Duodenal mucosa (tissue), 2 donors: Measurements from ENCODE around the gene PGAP3.

ENCODE experiments used
- H3K27ac ChIP-seq: one replicate; pipeline ENCODE4 v1.7.0; 2013; ENCODE audit warnings: low read depth, low read length
- H3K27me3 ChIP-seq, 2 donors: one replicate each; pipeline ENCODE4 v1.7.0; 2013; ENCODE audit warnings: low read length in 2 of 2, control low read depth in 1 of 2; ENCODE audit not compliant: insufficient read depth in 2 of 2, control insufficient read depth in 1 of 2
- H3K36me3 ChIP-seq, 2 donors: one replicate each; pipeline ENCODE4 v1.7.0; 2013; ENCODE audit warnings: low read length in 2 of 2, control low read depth in 1 of 2; ENCODE audit not compliant: insufficient read depth in 2 of 2, control insufficient read depth in 1 of 2
- H3K4me1 ChIP-seq, 2 donors: one replicate each; pipeline ENCODE4 v1.7.0; 2013; ENCODE audit warnings: low read length in 2 of 2, control low read depth in 1 of 2; ENCODE audit not compliant: insufficient read depth in 2 of 2, control insufficient read depth in 1 of 2
- H3K4me3 ChIP-seq, 2 donors: one replicate each; pipeline ENCODE4 v1.7.0; 2013; ENCODE audit warnings: low read length in 2 of 2, low read depth in 1 of 2
- H3K9ac ChIP-seq, 2 donors: one replicate each; pipeline ENCODE4 v1.7.0; 2013; ENCODE audit warnings: low read length in 2 of 2, low read depth in 1 of 2
- H3K9me3 ChIP-seq, 2 donors: one replicate each; pipeline ENCODE4 v1.7.0; 2013; ENCODE audit warnings: low read length in 2 of 2, control low read depth in 1 of 2; ENCODE audit not compliant: control insufficient read depth in 1 of 2

The PGAP3 gene

GRCh38 chr17:39629494-39629880 is 58.4 kb downstream of the PGAP3 start:
- Histone ChIP-seq H3K36me3 (no peaks in the 10 kb centered on the region), H3K9me3 (no peaks in the 10 kb centered on the region), H3K4me3 (peak overlapping the region; percentile 56 to 58), H3K9ac (peak overlapping the region; percentile 63 to 78), H3K27me3 (peaks cover 4 to 6% of the 10 kb centered on the region in 2 donors), H3K4me1 (peaks cover 62 to 65% of the 10 kb centered on the region in 2 donors), H3K27ac (peak overlapping the region; percentile 84)

- Histone ChIP-seq H3K9ac (peak overlapping the region; percentile 73 to 78), H3K4me3 (peak overlapping the region; percentile 56 to 58), H3K27me3 (peaks cover 4 to 6% of the 10 kb centered on the region in 2 donors), H3K27ac (peak overlapping the region; percentile 84), H3K9me3 (no peaks in the 10 kb centered on the region), H3K36me3 (no peaks in the 10 kb centered on the region), H3K4me1 (peaks cover 59 to 61% of the 10 kb centered on the region in 2 donors)
Measured at GRCh38 chr17:39628655-39629493, 59.0 kb downstream of the PGAP3 start.

- no peaks in the 10 kb centered on the region for H3K9me3 ChIP-seq
- peaks cover 4 to 6% of the 10 kb centered on the region in 2 donors for H3K27me3 ChIP-seq
- peaks cover 59% of the 10 kb centered on the region in 2 donors for H3K4me1 ChIP-seq
- H3K27ac ChIP-seq = peak overlapping the region; percentile 76
- H3K4me3 ChIP-seq = peak overlapping the region; percentile 58 to 81
- H3K36me3 ChIP-seq = no peaks in the 10 kb centered on the region
- H3K9ac ChIP-seq = peak overlapping the region; percentile 73 to 75
Measured at GRCh38 chr17:39627712-39628516, 59.9 kb downstream of the PGAP3 start.

GRCh38 chr17:39627047-39627711 is 60.7 kb downstream of the PGAP3 start:
- Histone ChIP-seq H3K27me3 (peaks cover 4 to 6% of the 10 kb centered on the region in 2 donors), H3K4me1 (peaks cover 58 to 60% of the 10 kb centered on the region in 2 donors), H3K9me3 (no peaks in the 10 kb centered on the region), H3K36me3 (no peaks in the 10 kb centered on the region), H3K4me3 (peak overlapping the region; percentile 58 to 81), H3K9ac (peak overlapping the region; percentile 75 to 82), H3K27ac (peak overlapping the region; percentile 76)

GRCh38 chr17:39626171-39627046 is 61.4 kb downstream of the PGAP3 start, which contains the start of gene PPP1R1B:
Gene PPP1R1B, plus strand, starts transcription at chr17:39626952. Its CDS starts 441 bp downstream, at chr17:39627393.
- peak within 1 kb of the TSS; percentile 58 to 81 for H3K4me3 ChIP-seq
- H3K27ac ChIP-seq = peak within 1 kb of the TSS; percentile 76
- peak within 1 kb of the TSS; percentile 75 to 82 for H3K9ac ChIP-seq
- peaks cover 2 to 4% of the 10 kb centered on the region in 2 donors for H3K27me3 ChIP-seq
- no peaks in the 10 kb centered on the region for H3K36me3 ChIP-seq
- H3K9me3 ChIP-seq = no peaks in the 10 kb centered on the region
- peaks cover 51 to 54% of the 10 kb centered on the region in 2 donors for H3K4me1 ChIP-seq

GRCh38 chr17:39625198-39625785 is 62.6 kb downstream of the PGAP3 start:
- Histone ChIP-seq H3K9ac (peak overlapping the region in 1 of 2 donors; percentile 7), H3K4me3 (peak overlapping the region in 1 of 2 donors; percentile 5), H3K4me1 (peaks cover 44 to 45% of the 10 kb centered on the region in 2 donors), H3K27me3 (peaks cover 2 to 4% of the 10 kb centered on the region in 2 donors), H3K27ac (no peak overlapping the region), H3K36me3 (no peaks in the 10 kb centered on the region), H3K9me3 (no peaks in the 10 kb centered on the region)

- H3K9me3 ChIP-seq = no peaks in the 10 kb centered on the region
- H3K27ac ChIP-seq = no peak overlapping the region
- H3K4me3 ChIP-seq = no peak overlapping the region
- no peaks in the 10 kb centered on the region for H3K36me3 ChIP-seq
- H3K9ac ChIP-seq = no peak overlapping the region
- H3K27me3 ChIP-seq = peaks cover 2 to 4% of the 10 kb centered on the region in 2 donors
- peaks cover 41 to 43% of the 10 kb centered on the region in 2 donors for H3K4me1 ChIP-seq
Measured at GRCh38 chr17:39624313-39624712, 63.5 kb downstream of the PGAP3 start.

- Histone ChIP-seq H3K4me3 (no peak overlapping the region), H3K9ac (no peak overlapping the region), H3K36me3 (no peaks in the 10 kb centered on the region), H3K9me3 (no peaks in the 10 kb centered on the region), H3K4me1 (peaks cover 38 to 48% of the 10 kb centered on the region in 2 donors), H3K27me3 (peaks cover 2 to 4% of the 10 kb centered on the region in 2 donors), H3K27ac (no peak overlapping the region)
Measured at GRCh38 chr17:39623356-39623950, 64.4 kb downstream of the PGAP3 start.
